HG03196 (cell line): Measurements from ENCODE around the gene NSFL1C.

ENCODE experiments used
- ATAC-seq: cut with Tn5 transposase; IDR thresholded peaks from one replicate; pipeline ENCODE4 v1.9.1; 2021; ENCODE audit not compliant: unreplicated experiment

NSFL1C gene

GRCh38 chr20:1394686-1395085 lies 72.0 kb downstream of the NSFL1C start:
- no peak for ATAC-seq

- no peak for ATAC-seq
These were observed 73.2 kb downstream of the NSFL1C start for GRCh38 chr20:1393507-1393882.

GRCh38 chr20:1392693-1393506 lies 73.7 kb downstream of the NSFL1C start, which contains the start of gene FKBP1A:
TSS of gene FKBP1A (minus strand) at chr20:1393054. CDS start at chr20:1392998, 56 bp downstream.
- peak; percentile 84 for ATAC-seq

DNA sequence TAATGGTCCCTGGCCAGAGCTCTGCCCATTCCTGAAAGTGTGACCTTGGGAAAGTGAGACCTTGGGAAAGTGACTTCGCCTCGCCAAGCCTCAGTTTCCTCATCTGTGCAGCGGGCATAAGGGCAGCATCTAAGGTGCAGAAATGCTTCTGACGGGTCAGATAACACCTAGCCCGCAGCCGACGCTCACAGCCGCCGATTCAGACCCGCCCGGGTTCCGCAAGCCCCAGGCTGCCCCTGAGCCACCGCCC lies 74.3 kb downstream of the NSFL1C start:
- no peak for ATAC-seq
